HG02970 (cell line): ENCODE data around the gene HIP1R.
"Not testable (repeated sequence)": the region's sequence is repeated elsewhere in the genome, so short reads cannot be mapped to it uniquely, and the experiment has no call there.

Experiments used
- ATAC-seq: cut with Tn5 transposase; IDR thresholded peaks from one replicate; pipeline ENCODE4 v1.9.1; 2021; ENCODE audit warnings: mild to moderate bottlenecking, moderate library complexity, moderate number of reproducible peaks; ENCODE audit not compliant: unreplicated experiment, low FRiP score

Gene HIP1R

GRCh38 chr12:122834921-122835749, at the start of gene HIP1R:
Gene HIP1R (plus strand): TSS chr12:122835457. CDS start chr12:122835551, 94 bp downstream.
- ATAC-seq = no peak

- ATAC-seq = no peak
Measured at GRCh38 chr12:122785503-122785902, 49.8 kb upstream of the HIP1R start.

- no peak for ATAC-seq
Measured at GRCh38 chr12:122788387-122788786, 46.9 kb upstream of the HIP1R start.

GRCh38 chr12:122789637-122790036, 45.6 kb upstream of the HIP1R start:
- ATAC-seq = no peak

- no peak for ATAC-seq
Measured at GRCh38 chr12:122790393-122791075, 44.7 kb upstream of the HIP1R start.

- no peak for ATAC-seq
Measured at GRCh38 chr12:122793685-122794106, 41.6 kb upstream of the HIP1R start.

- no peak for ATAC-seq
Measured at GRCh38 chr12:122795807-122796206, 39.5 kb upstream of the HIP1R start.

GRCh38 chr12:122799641-122800243, 35.5 kb upstream of the HIP1R start:
- no peak for ATAC-seq

- no peak for ATAC-seq
Measured at GRCh38 chr12:122803937-122804336, 31.3 kb upstream of the HIP1R start.

- not testable (repeated sequence) for ATAC-seq
Measured at GRCh38 chr12:122804957-122805356, 30.3 kb upstream of the HIP1R start.

GRCh38 chr12:122807651-122808050, 27.6 kb upstream of the HIP1R start:
- no peak for ATAC-seq

GRCh38 chr12:122811777-122812176, 23.5 kb upstream of the HIP1R start:
- ATAC-seq = no peak

GRCh38 chr12:122813310-122813713, 21.9 kb upstream of the HIP1R start:
- ATAC-seq = no peak

GRCh38 chr12:122819209-122819785, 16.0 kb upstream of the HIP1R start:
- no peak for ATAC-seq

GRCh38 chr12:122820138-122820537, 15.1 kb upstream of the HIP1R start:
- no peak for ATAC-seq

- ATAC-seq = no peak
Measured at GRCh38 chr12:122820838-122821271, 14.4 kb upstream of the HIP1R start.

GRCh38 chr12:122823429-122823828, 11.8 kb upstream of the HIP1R start:
- ATAC-seq = no peak

GRCh38 chr12:122825773-122826724, 9.2 kb upstream of the HIP1R start:
- ATAC-seq = no peak

GRCh38 chr12:122827258-122827657, 8.0 kb upstream of the HIP1R start:
- no peak for ATAC-seq
